ENCODE data around the gene SLC38A10. TPM values are rescaled to one million over a fixed set of nuclear protein-coding genes. Genes with fewer than 3 reads are reported as not detected.

Gene SLC38A10
- total RNA-seq, 1 experiment from 2014 or later: 43.8 TPM

GRCh38 chr17:81339191-81339533 lies 44.1 kb upstream of the SLC38A10 start:
- Histone ChIP-seq H3K9me3 (ENCODE audit: control insufficient read depth, low read depth, low read length) (no peaks in the 10 kb centered on the region), H4K5ac (ENCODE audit: insufficient read length, low read depth, low read length) (no peak overlapping the region), H2AFZ (ENCODE audit: low read length) (no peak overlapping the region), H2BK12ac (ENCODE audit: insufficient read length, low read depth, low read length) (no peak overlapping the region), H3K4ac (ENCODE audit: low read depth, low read length) (no peak overlapping the region), H2BK120ac (ENCODE audit: low read depth, low read length, poor library complexity, severe bottlenecking) (no peak overlapping the region), H3K23me2 (ENCODE audit: insufficient read length, low read depth, low read length, poor library complexity, severe bottlenecking) (peaks cover 13% of the 10 kb centered on the region), H3K27ac (ENCODE audit: insufficient read length, low read depth, low read length) (no peak overlapping the region), H3K79me1 (ENCODE audit: insufficient read depth, low read depth, low read length, poor library complexity, severe bottlenecking) (no peaks in the 10 kb centered on the region), H3K23ac (ENCODE audit: insufficient read length, low read depth, low read length) (no peak overlapping the region), H3K27me3 (ENCODE audit: insufficient read depth, low read length) (peaks cover 31% of the 10 kb centered on the region), H4K20me1 (ENCODE audit: control insufficient read depth, insufficient read depth, insufficient read length) (no peaks in the 10 kb centered on the region), H2BK15ac (ENCODE audit: low read depth, low read length) (no peak overlapping the region), H3T11ph (ENCODE audit: low read length) (no peak overlapping the region), H2AK5ac (ENCODE audit: insufficient read length, low read length) (no peak overlapping the region), H3K9ac (ENCODE audit: extremely low read depth, insufficient read length, low read length) (no peak overlapping the region), H3K4me1 (ENCODE audit: insufficient read depth, low read length) (no peaks in the 10 kb centered on the region; the same call in 1 of the 2 replicates), H4K8ac (replicated peaks; ENCODE audit: insufficient read length, low read depth, low read length) (no peak overlapping the region), H3K4me2 (ENCODE audit: insufficient read depth, insufficient read length, low read length) (no peak overlapping the region), H3K18ac (ENCODE audit: insufficient read length, low read depth, low read length) (no peak overlapping the region), H4K91ac (ENCODE audit: insufficient read length, low read depth, low read length) (no peak overlapping the region), H2BK20ac (ENCODE audit: low read depth, low read length, poor library complexity, severe bottlenecking) (no peak overlapping the region), H3K79me2 (ENCODE audit: insufficient read depth, low read length) (no peaks in the 10 kb centered on the region), H3K56ac (ENCODE audit: insufficient read length, low read depth, low read length) (no peak overlapping the region), H3K14ac (ENCODE audit: insufficient read depth, low read length) (no peak overlapping the region), H2BK5ac (ENCODE audit: insufficient read length, low read length) (no peak overlapping the region)
- Mint-ChIP-seq H3K27ac (no peak overlapping the region), H3K27me3 (ENCODE audit: low read depth) (peaks cover 56% of the 10 kb centered on the region), H3K36me3 (ENCODE audit: insufficient read depth in 1 of 3, low read depth in 3 of 3) (no peaks in the 10 kb centered on the region), H3K9me3 (no peaks in the 10 kb centered on the region), H3K4me3 (peak overlapping the region in 1 of 2 experiments; percentile 67; a peak in 3 of 5 replicates), H3K4me1 (peaks cover 23 to 53% of the 10 kb centered on the region in 2 experiments)
- no CpG with 5 or more reads among the region's 4 CpGs for WGBS (ENCODE audit: extremely low coverage, insufficient read length, low lambda C conversion rate)
- peak; percentile 78 for DNase-seq
- no peak for TF ChIP-seq CTCF (conservative IDR thresholded peaks at IDR 0.05)

Data from H9 (cell line).